H1 (cell line): ENCODE measurements around the gene TPMT. TPM values are rescaled to one million over a fixed set of nuclear protein-coding genes. Genes with fewer than 3 reads are reported as not detected.

Experiments used
- ATF2 ChIP-seq: IDR thresholded peaks from 2 replicates; pipeline ENCODE4 v1.6.1; 2012; ENCODE audit warnings: low read length, inconsistent platforms
- BACH1 ChIP-seq: IDR thresholded peaks from 2 replicates; pipeline ENCODE4 v1.6.1; 2012; ENCODE audit warnings: low read length, improper control_type of control experiment
- BCL11A ChIP-seq, 2 experiments: IDR thresholded peaks; one replicate each; pipeline ENCODE4 v1.6.1; 2011; ENCODE audit warnings: low read depth in 2 of 2, low read length in 2 of 2, mild to moderate bottlenecking in 2 of 2
- CBX5 ChIP-seq: fragments of 300-800, 300-1000 bp; sonication (generic); IDR thresholded peaks from 2 replicates; pipeline ENCODE4 v1.7.1; 2016; ENCODE audit warnings: antibody characterized with exemption, low read length, low read depth
- CEBPB ChIP-seq: IDR thresholded peaks from 2 replicates; pipeline ENCODE4 v1.6.1; 2012; ENCODE audit warnings: low read depth, low read length
- CHD1 ChIP-seq: IDR thresholded peaks from 2 replicates; pipeline ENCODE4 v1.6.1; 2012; ENCODE audit warnings: low read depth, low read length, improper control_type of control experiment
- CHD2 ChIP-seq: IDR thresholded peaks from 2 replicates; pipeline ENCODE4 v1.6.1; 2012; ENCODE audit warnings: low read length, improper control_type of control experiment
- CTBP2 ChIP-seq: IDR thresholded peaks from 2 replicates; pipeline ENCODE4 v1.7.0; 2011; ENCODE audit warnings: borderline replicate concordance, mild to moderate bottlenecking, moderate library complexity, mixed read lengths, low read length; ENCODE audit not compliant: insufficient read depth, insufficient read length
- EGR1 ChIP-seq: IDR thresholded peaks from 2 replicates; pipeline ENCODE4 v1.6.1; 2011; ENCODE audit warnings: low read depth, low read length, borderline replicate concordance
- JUN ChIP-seq: IDR thresholded peaks from 2 replicates; pipeline ENCODE4 v1.6.1; 2011; ENCODE audit warnings: low read depth, mild to moderate bottlenecking, improper control_type of control experiment, low read length
- KDM4A ChIP-seq: IDR thresholded peaks from one replicate; pipeline ENCODE4 v1.7.1; 2012; ENCODE audit warnings: low read depth, mild to moderate bottlenecking, moderate library complexity, low read length, inconsistent platforms; ENCODE audit not compliant: severe bottlenecking
- MAFK ChIP-seq: IDR thresholded peaks from 2 replicates; pipeline ENCODE4 v1.6.1; 2012; ENCODE audit warnings: low read depth, mild to moderate bottlenecking, improper control_type of control experiment, low read length
- MAX ChIP-seq: IDR thresholded peaks from 2 replicates; pipeline ENCODE4 v1.6.1; 2012; ENCODE audit warnings: inconsistent platforms
- NANOG ChIP-seq: IDR thresholded peaks from 2 replicates; pipeline ENCODE4 v1.6.1; 2011; ENCODE audit warnings: low read length, low read depth, mild to moderate bottlenecking, inconsistent platforms; ENCODE audit not compliant: insufficient read depth, poor library complexity, severe bottlenecking
- NRF1 ChIP-seq: IDR thresholded peaks from 2 replicates; pipeline ENCODE4 v1.6.1; 2011; ENCODE audit warnings: mild to moderate bottlenecking, low read depth, low read length, improper control_type of control experiment
- POLR2A ChIP-seq, 2 experiments: IDR thresholded peaks; 1 replicate in 1 of 2; 2 replicates in 1 of 2; pipeline ENCODE4 v1.6.1; 2011; ENCODE audit warnings: low read depth in 2 of 2, low read length in 2 of 2, mild to moderate bottlenecking in 2 of 2; ENCODE audit errors: control extremely low read depth in 1 of 2
- RFX5 ChIP-seq: IDR thresholded peaks from 2 replicates; pipeline ENCODE4 v1.6.1; 2011; ENCODE audit warnings: low read depth, low read length, improper control_type of control experiment, borderline replicate concordance
- RNF2 ChIP-seq: fragments of 200-900, 300-1000 bp; sonication (generic); IDR thresholded peaks from 2 replicates; pipeline ENCODE4 v1.7.1; 2016; ENCODE audit warnings: borderline replicate concordance, low read depth, mild to moderate bottlenecking, antibody characterized with exemption, low read length; ENCODE audit not compliant: poor library complexity, severe bottlenecking; ENCODE audit errors: missing control alignments
- SP1 ChIP-seq: IDR thresholded peaks from 2 replicates; pipeline ENCODE4 v1.6.1; 2011; ENCODE audit warnings: low read depth, low read length
- SRF ChIP-seq: IDR thresholded peaks from 2 replicates; pipeline ENCODE4 v1.6.1; 2011; ENCODE audit warnings: mild to moderate bottlenecking, low read depth, low read length, moderate library complexity
- TAF1 ChIP-seq: IDR thresholded peaks from 2 replicates; pipeline ENCODE4 v1.6.1; 2011; ENCODE audit warnings: mild to moderate bottlenecking, low read depth, low read length
- TCF12 ChIP-seq: IDR thresholded peaks from 2 replicates; pipeline ENCODE4 v1.6.1; 2011; ENCODE audit warnings: low read depth, mild to moderate bottlenecking, low read length
- TEAD4 ChIP-seq: IDR thresholded peaks from 2 replicates; pipeline ENCODE4 v1.6.1; 2012; ENCODE audit warnings: low read depth, low read length, inconsistent platforms, mixed read lengths
- USF2 ChIP-seq: IDR thresholded peaks from 2 replicates; pipeline ENCODE4 v1.6.1; 2011; ENCODE audit warnings: low read length, improper control_type of control experiment
- polyA plus RNA-seq, 7 experiments: library from polyadenylated mRNA; depleted of rRNA in 3 of 7; stranded (reverse) in 5 of 7; unstranded in 2 of 7; fragments of >200 nt in 5 of 7; fragments of 200-250 nt in 2 of 7; gene quantifications; 1 replicate in 5 of 7; 2 replicates in 1 of 7; 4 replicates in 1 of 7; pipeline versions ENCODE4 v1.2.1 to v1.2.3, GENCODE V29; 2011 to 2013; ENCODE audit warnings: missing spikeins in 2 of 7, mixed read lengths in 2 of 7
- total RNA-seq: library from RNA; stranded (reverse); fragmentation: NEBNext Ultra II Directional; extraction: Animal tissue kit (Norgen Biotek cat#: 25700); gene quantifications from 2 replicates; pipeline ENCODE4 v1.2.1, GENCODE V29; 2021

Gene TPMT
- total and polyA plus RNA-seq, 2 of the 8 experiments (the other 6 are each of a cell fraction or from before 2014, with no cell fraction given), result 12.3 to 17.2 TPM

GRCh38 chr6:18186033-18186432, 31.2 kb upstream of the TPMT start (continued):
- TF ChIP-seq BCL11A (IDR thresholded peaks at IDR 0.05; ENCODE audit: low read depth in 2 of 2, low read length in 2 of 2), result no peak
- no peak for TF ChIP-seq CHD1
- no peak for TF ChIP-seq ATF2
- TF ChIP-seq EGR1, result no peak
- TF ChIP-seq RNF2, result no peak
- no peak for TF ChIP-seq RFX5
- no peak for TF ChIP-seq NRF1
- no peak for TF ChIP-seq MAFK
- TF ChIP-seq BACH1, result no peak
- no peak for TF ChIP-seq SRF
- no peak for TF ChIP-seq TAF1
- peak; percentile 40; the same call in 1 of the 2 replicates for TF ChIP-seq MAX
- TF ChIP-seq JUN, result no peak
- no peak for TF ChIP-seq KDM4A
- no peak for TF ChIP-seq CEBPB
- TF ChIP-seq POLR2A (IDR thresholded peaks at IDR 0.05; ENCODE audit: control extremely low read depth in 1 of 2, low read depth in 2 of 2, low read length in 2 of 2), result no peak
- 0 out of 2 replicates have a peak, but pooled peaks have one; percentile 17 for TF ChIP-seq CHD2
- no peak for TF ChIP-seq CTBP2
- no peak for TF ChIP-seq CBX5
- no peak for TF ChIP-seq USF2
- peak; percentile 40; the same call in 1 of the 2 replicates for TF ChIP-seq TEAD4
- TF ChIP-seq SP1, result peak; percentile 66
- TF ChIP-seq NANOG, result no peak
- TF ChIP-seq TCF12, result peak; percentile 76; the same call in 1 of the 2 replicates
